ENCODE data around the gene KAT6B.

Gene KAT6B

GRCh38 chr10:74825371-74826141 is 844 bp upstream of the KAT6B start (continued):
- TF ChIP-seq PRDM4 (tag by site-specific recombination; IDR thresholded peaks at IDR 0.05) (peak; percentile 85), ZNF624 (tag by site-specific recombination; IDR thresholded peaks at IDR 0.05) (no peak), ZIC2 (tag by site-specific recombination; IDR thresholded peaks at IDR 0.05) (peak; percentile 68), ZNF549 (tag by site-specific recombination; IDR thresholded peaks at IDR 0.05) (no peak), ZBTB8A (tag by site-specific recombination; IDR thresholded peaks at IDR 0.05) (peak; percentile 96), KLF8 (tag by site-specific recombination; IDR thresholded peaks at IDR 0.05) (peak; percentile 99), ZNF148 (tag by site-specific recombination; IDR thresholded peaks at IDR 0.05; ENCODE audit: borderline replicate concordance) (no peak), ZNF19 (tag by site-specific recombination; IDR thresholded peaks at IDR 0.05; ENCODE audit: low read depth) (no peak), ZNF350 (tag by site-specific recombination; IDR thresholded peaks at IDR 0.05) (no peak), ZEB2 (tag by site-specific recombination; IDR thresholded peaks at IDR 0.05) (peak; percentile 98), ZNF10 (tag by site-specific recombination; IDR thresholded peaks at IDR 0.05) (no peak; the same call in 1 of the 2 replicates), ZFP41 (tag by site-specific recombination; IDR thresholded peaks at IDR 0.05; ENCODE audit: borderline replicate concordance) (no peak), YY2 (tag by site-specific recombination; IDR thresholded peaks at IDR 0.05) (no peak), ZNF423 (tag by site-specific recombination; IDR thresholded peaks at IDR 0.05) (peak; percentile 99), ZNF585B (tag by site-specific recombination; IDR thresholded peaks at IDR 0.05) (peak; percentile 35), ZNF558 (tag by site-specific recombination; IDR thresholded peaks at IDR 0.05) (no peak), ZNF449 (tag by site-specific recombination; IDR thresholded peaks at IDR 0.05) (peak; percentile 74), REST (tag by site-specific recombination; IDR thresholded peaks at IDR 0.05) (0 out of 2 replicates have a peak, but pooled peaks have one; percentile 34), ZFHX2 (tag by site-specific recombination; conservative IDR thresholded peaks at IDR 0.05) (peak; percentile 81), ZNF843 (tag by site-specific recombination; IDR thresholded peaks at IDR 0.05) (peak; percentile 86), ZNF140 (tag by site-specific recombination; IDR thresholded peaks at IDR 0.05) (no peak), ZNF830 (tag by site-specific recombination; IDR thresholded peaks at IDR 0.05; ENCODE audit: low read depth) (no peak), ZNF76 (tag by site-specific recombination; IDR thresholded peaks at IDR 0.05; ENCODE audit: borderline replicate concordance, low read depth) (peak; percentile 59; the same call in 1 of the 2 replicates), ZNF433 (tag by site-specific recombination; IDR thresholded peaks at IDR 0.05; ENCODE audit: low read depth) (no peak), ZNF362 (tag by site-specific recombination; IDR thresholded peaks at IDR 0.05) (no peak; the same call in 1 of the 2 replicates), ZNF621 (tag by site-specific recombination; IDR thresholded peaks at IDR 0.05) (no peak), ZNF157 (tag by site-specific recombination; IDR thresholded peaks at IDR 0.05) (0 out of 2 replicates have a peak, but pooled peaks have one; percentile 31), ZNF561 (tag by site-specific recombination; IDR thresholded peaks at IDR 0.05; ENCODE audit: borderline replicate concordance) (peak; percentile 86; the same call in 1 of the 2 replicates), ZNF404 (tag by site-specific recombination; IDR thresholded peaks at IDR 0.05) (no peak), ZNF747 (tag by site-specific recombination; IDR thresholded peaks at IDR 0.05) (no peak)

Measured in HEK293 (cell line).